H1 (cell line): ENCODE measurements around the gene BCL11A. TPM values are rescaled to one million over a fixed set of nuclear protein-coding genes. Genes with fewer than 3 reads are reported as not detected.

Experiments
- CTCF ChIA-PET: fragments of 300-600 bp; sonication (Branson Sonifier 250); formaldehyde crosslinking; loops from one replicate; lab custom pipeline; 2021; ENCODE audit not compliant: partially characterized antibody; lab: Charles Lee
- POLR2A ChIA-PET: fragments of 300-600 bp; sonication (Branson Sonifier 250); formaldehyde crosslinking; loops from one replicate; lab custom pipeline; 2021; ENCODE audit warnings: inconsistent platforms; ENCODE audit not compliant: partially characterized antibody; lab: Charles Lee
- DNase-seq, 2 experiments: peaks; one replicate each; pipeline versions ENCODE4 v3.0.0 to v3.0.0-alpha.2; 2010 to 2022; ENCODE audit warnings: low spot score in 2 of 2, low read depth in 1 of 2, mixed read lengths in 1 of 2
- FAIRE-seq: peaks from 2 replicates; lab custom pipeline; 2011; peaks lifted over from hg19 to GRCh38; lab: Jason Lieb, UNC
- H2AFZ ChIP-seq: 2 replicates; pipeline ENCODE4 v1.8.1; 2012; ENCODE audit warnings: low read length, inconsistent platforms
- H2AK5ac ChIP-seq: 2 replicates; pipeline ENCODE4 v1.6.1; 2013; ENCODE audit warnings: low read depth, low read length
- H2BK120ac ChIP-seq: replicated peaks from 2 replicates; pipeline ENCODE3; 2013; ENCODE audit warnings: low read depth, low read length, inconsistent platforms
- H2BK12ac ChIP-seq: 2 replicates; pipeline ENCODE4 v1.6.1; 2013; ENCODE audit warnings: low read depth, low read length
- H2BK15ac ChIP-seq: 2 replicates; pipeline ENCODE4 v1.6.1; 2013; ENCODE audit warnings: low read length
- H2BK20ac ChIP-seq: 2 replicates; pipeline ENCODE4 v1.6.1; 2013; ENCODE audit warnings: low read length
- H2BK5ac ChIP-seq: 2 replicates; pipeline ENCODE4 v1.6.1; 2013; ENCODE audit warnings: low read depth, low read length
- H3K14ac ChIP-seq: 2 replicates; pipeline ENCODE4 v1.6.1; 2013; ENCODE audit warnings: inconsistent platforms; ENCODE audit not compliant: insufficient read length
- H3K18ac ChIP-seq: 2 replicates; pipeline ENCODE4 v1.6.1; 2013; ENCODE audit warnings: low read length; ENCODE audit errors: extremely low read depth
- H3K23ac ChIP-seq: 2 replicates; pipeline ENCODE4 v1.6.1; 2013; ENCODE audit warnings: inconsistent platforms; ENCODE audit not compliant: insufficient read length
- H3K23me2 ChIP-seq: 2 replicates; pipeline ENCODE4 v1.6.1; 2013; ENCODE audit warnings: low read depth, low read length
- H3K27ac ChIP-seq: 2 replicates; pipeline ENCODE4 v1.6.1; 2011; ENCODE audit warnings: low read depth, low read length, inconsistent platforms
- H3K27me3 ChIP-seq, 4 experiments: replicated peaks in 1 of 4; 1 replicate in 1 of 4; 2 replicates in 3 of 4; pipeline versions ENCODE4 v1.6.1 to v1.8.1; 2011 to 2013; ENCODE audit warnings: low read length in 3 of 4, mild to moderate bottlenecking in 3 of 4, inconsistent platforms in 2 of 4, mixed read lengths in 2 of 4, moderate library complexity in 1 of 4; ENCODE audit not compliant: control insufficient read depth in 3 of 4, insufficient read depth in 3 of 4; ENCODE audit errors: extremely low read depth in 1 of 4
- H3K36me3 ChIP-seq, 4 experiments: 2 replicates each; pipeline versions ENCODE4 v1.6.1 to v1.8.1; 2011 to 2013; ENCODE audit warnings: mild to moderate bottlenecking in 4 of 4, low read length in 3 of 4, moderate library complexity in 2 of 4, control low read depth in 1 of 4, inconsistent platforms in 1 of 4; ENCODE audit not compliant: insufficient read depth in 4 of 4, control insufficient read depth in 2 of 4
- H3K4ac ChIP-seq: replicated peaks from 2 replicates; pipeline ENCODE3; 2013; ENCODE audit warnings: low read length, low read depth, mixed read lengths, inconsistent platforms; ENCODE audit not compliant: insufficient read length
- H3K4me1 ChIP-seq, 4 experiments: replicated peaks in 1 of 4; 1 replicate in 1 of 4; 2 replicates in 3 of 4; pipeline versions ENCODE4 v1.6.1 to v1.8.1; 2011 to 2013; ENCODE audit warnings: low read length in 3 of 4, inconsistent platforms in 2 of 4, mixed read lengths in 1 of 4; ENCODE audit not compliant: insufficient read depth in 4 of 4, control insufficient read depth in 3 of 4
- H3K4me2 ChIP-seq, 2 experiments: 2 replicates each; pipeline versions ENCODE4 v1.6.1 to v1.8.1; 2011 to 2013; ENCODE audit warnings: low read depth in 2 of 2, low read length in 2 of 2, control low read depth in 1 of 2, inconsistent platforms in 1 of 2, mild to moderate bottlenecking in 1 of 2; ENCODE audit not compliant: insufficient read depth in 1 of 2
- H3K4me3 ChIP-seq, 4 experiments: fragments of 200-600, 300-600 bp in 1 of 4; sonication (generic), shearing (Covaris generic), sonication (Bioruptor Twin) in 1 of 4; 2 replicates each; pipeline versions ENCODE4 v1.5.1 to v1.8.1; 2011 to 2016; ENCODE audit warnings: low read length in 4 of 4, low read depth in 3 of 4, control low read depth in 2 of 4, inconsistent platforms in 2 of 4, mild to moderate bottlenecking in 2 of 4, mixed read lengths in 1 of 4, moderate library complexity in 1 of 4; ENCODE audit not compliant: insufficient read depth in 2 of 4; ENCODE audit errors: extremely low read depth in 1 of 4
- H3K56ac ChIP-seq: replicated peaks from 2 replicates; pipeline ENCODE3; 2013; ENCODE audit warnings: low read depth, mild to moderate bottlenecking, mixed read lengths, low read length, inconsistent platforms; ENCODE audit not compliant: insufficient read length
- H3K79me1 ChIP-seq: 2 replicates; pipeline ENCODE4 v1.6.1; 2013; ENCODE audit warnings: low read depth, low read length, control low read depth
- H3K79me2 ChIP-seq, 2 experiments: 2 replicates each; pipeline versions ENCODE4 v1.6.1 to v1.8.1; 2012 to 2013; ENCODE audit warnings: low read length in 2 of 2, mild to moderate bottlenecking in 2 of 2, inconsistent platforms in 1 of 2; ENCODE audit not compliant: insufficient read depth in 2 of 2, control insufficient read depth in 1 of 2
- H3K9ac ChIP-seq, 4 experiments: replicated peaks in 1 of 4; 1 replicate in 1 of 4; 2 replicates in 3 of 4; pipeline versions ENCODE4 v1.6.1 to v1.8.1; 2011 to 2013; ENCODE audit warnings: low read depth in 3 of 4, low read length in 3 of 4, control low read depth in 2 of 4, mild to moderate bottlenecking in 2 of 4, moderate library complexity in 2 of 4, inconsistent platforms in 1 of 4; ENCODE audit errors: extremely low read depth in 1 of 4
- H3K9me3 ChIP-seq, 2 experiments: 2 replicates each; pipeline versions ENCODE4 v1.6.1 to v1.8.1; 2012 to 2013; ENCODE audit warnings: mild to moderate bottlenecking in 2 of 2, moderate library complexity in 2 of 2, control low read depth in 1 of 2, inconsistent platforms in 1 of 2, low read depth in 1 of 2, low read length in 1 of 2, mixed read lengths in 1 of 2; ENCODE audit not compliant: insufficient read depth in 2 of 2
- H4K20me1 ChIP-seq, 2 experiments: replicated peaks in 1 of 2; 2 replicates each; pipeline versions ENCODE3 to v1.8.1; 2011 to 2013; ENCODE audit warnings: inconsistent platforms in 2 of 2, low read length in 2 of 2, mild to moderate bottlenecking in 1 of 2; ENCODE audit not compliant: insufficient read depth in 2 of 2, control insufficient read depth in 1 of 2
- H4K5ac ChIP-seq: 2 replicates; pipeline ENCODE4 v1.6.1; 2013; ENCODE audit warnings: low read length, low read depth, mixed read lengths, inconsistent platforms; ENCODE audit not compliant: insufficient read length
- H4K8ac ChIP-seq: 2 replicates; pipeline ENCODE4 v1.8.0; 2013; ENCODE audit warnings: mild to moderate bottlenecking, moderate library complexity, low read length, inconsistent platforms; ENCODE audit not compliant: insufficient read depth; ENCODE audit errors: extremely low read depth
- H4K91ac ChIP-seq: replicated peaks from 2 replicates; pipeline ENCODE3; 2013; ENCODE audit warnings: low read length, mixed read lengths, inconsistent platforms; ENCODE audit not compliant: insufficient read length
- EZH2 ChIP-seq: fragments of 200-600 bp; sonication (generic); IDR thresholded peaks from 2 replicates; pipeline ENCODE4 v1.7.1; 2012; ENCODE audit warnings: low read depth, mild to moderate bottlenecking, moderate library complexity, low read length, inconsistent platforms; ENCODE audit not compliant: severe bottlenecking
- GABPA ChIP-seq: IDR thresholded peaks from 2 replicates; pipeline ENCODE4 v1.6.1; 2011; ENCODE audit warnings: mild to moderate bottlenecking, low read length, moderate library complexity, borderline replicate concordance; ENCODE audit not compliant: insufficient read depth
- KDM1A ChIP-seq: fragments of 200-600, 300-600 bp; sonication (generic); IDR thresholded peaks from 2 replicates; pipeline ENCODE4 v1.7.1; 2016; ENCODE audit warnings: mild to moderate bottlenecking, low read length, borderline replicate concordance
- SIN3A ChIP-seq, 2 experiments: IDR thresholded peaks in 1 of 2; conservative IDR thresholded peaks in 1 of 2; 2 replicates each; pipeline ENCODE4 v1.6.1; 2011 to 2012; ENCODE audit warnings: low read length in 2 of 2, improper control_type of control experiment in 1 of 2, low read depth in 1 of 2, mild to moderate bottlenecking in 1 of 2
- SP2 ChIP-seq: IDR thresholded peaks from 2 replicates; pipeline ENCODE4 v1.6.1; 2012; ENCODE audit warnings: mild to moderate bottlenecking, low read length, inconsistent platforms
- TCF12 ChIP-seq: IDR thresholded peaks from 2 replicates; pipeline ENCODE4 v1.6.1; 2011; ENCODE audit warnings: low read depth, mild to moderate bottlenecking, low read length
- WGBS, 2 experiments: shearing (Covaris generic) in 1 of 2; methylation state at CpG; one replicate each; pipeline versions ENCODE4 v1.1.6 to v1.1.7; 2013 to 2015; ENCODE audit warnings: low lambda C conversion rate in 2 of 2, mixed read lengths in 2 of 2, inconsistent platforms in 1 of 2, low coverage in 1 of 2, missing lambda C conversion rate in 1 of 2; ENCODE audit not compliant: insufficient replicate concordance in 2 of 2, insufficient coverage in 1 of 2, insufficient read length in 1 of 2; ENCODE audit errors: extremely low coverage in 1 of 2, missing lambda C conversion rate in 1 of 2; 5-methylcytosine and 5-hydroxymethylcytosine counted together
- polyA plus RNA-seq, 7 experiments: library from polyadenylated mRNA; depleted of rRNA in 3 of 7; stranded (reverse) in 5 of 7; unstranded in 2 of 7; fragments of >200 nt in 5 of 7; fragments of 200-250 nt in 2 of 7; gene quantifications; 1 replicate in 5 of 7; 2 replicates in 1 of 7; 4 replicates in 1 of 7; pipeline versions ENCODE4 v1.2.1 to v1.2.3, GENCODE V29; 2011 to 2013; ENCODE audit warnings: missing spikeins in 2 of 7, mixed read lengths in 2 of 7
- total RNA-seq: library from RNA; stranded (reverse); fragmentation: NEBNext Ultra II Directional; extraction: Animal tissue kit (Norgen Biotek cat#: 25700); gene quantifications from 2 replicates; pipeline ENCODE4 v1.2.1, GENCODE V29; 2021

BCL11A gene
- total and polyA plus RNA-seq, 2 of the 8 experiments (the other 6 are each of a cell fraction or from before 2014, with no cell fraction given): 11.9 to 59.3 TPM

DNA sequence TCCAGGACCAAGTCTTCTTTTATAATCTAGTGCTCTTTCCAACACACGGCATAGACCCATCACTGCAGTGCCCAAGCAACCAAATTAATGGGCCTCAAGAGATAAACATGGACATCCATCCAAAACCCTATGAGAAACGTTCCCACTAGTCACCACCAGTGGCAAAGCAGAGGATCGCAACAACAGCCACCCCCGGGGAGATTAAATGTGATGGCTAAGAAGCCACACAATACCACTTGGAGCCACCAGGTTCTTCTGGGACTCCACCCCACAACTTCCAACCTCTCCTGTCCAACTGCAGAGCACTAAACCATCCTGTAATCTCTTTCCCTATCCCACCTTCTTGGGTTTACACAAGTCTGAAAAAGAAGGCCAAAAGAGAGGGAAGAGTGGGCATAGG is 123.8 kb downstream of the BCL11A start:
- ChIA-PET CTCF (interaction anchor here (1.1 to 1.3 kb wide), 2 partner anchors 37 to 93 kb away, joined by 3 to 4 read pairs; no protein-coding TSS in a partner anchor), POLR2A (no interaction called here)

More for the DNA sequence above, 123.8 kb downstream of the BCL11A start:
- Histone ChIP-seq H2BK15ac (no peak overlapping the region), H2AK5ac (no peak overlapping the region), H3K27me3 (no peaks in the 10 kb centered on the region), H4K20me1 (no peaks in the 10 kb centered on the region), H3K4me1 (peaks cover 0 to 6% (median 0%) of the 10 kb centered on the region in 4 experiments; a peak in 2 of 7 replicates), H3K14ac (no peak overlapping the region), H3K23me2 (no peaks in the 10 kb centered on the region), H3K4ac (no peak overlapping the region), H2BK5ac (no peak overlapping the region), H3K56ac (no peak overlapping the region), H3K79me1 (no peaks in the 10 kb centered on the region), H3K23ac (no peak overlapping the region), H4K91ac (no peak overlapping the region), H2AFZ (no peak overlapping the region), H4K8ac (no peak overlapping the region; the same call in 1 of the 2 replicates), H3K9me3 (no peaks in the 10 kb centered on the region), H3K9ac (no peak overlapping the region), H3K4me3 (no peak overlapping the region), H3K18ac (no peak overlapping the region), H3K36me3 (peaks cover 0 to 8% (median 3%) of the 10 kb centered on the region in 4 experiments; a peak in 2 of 8 replicates), H3K27ac (no peak overlapping the region), H3K79me2 (no peaks in the 10 kb centered on the region), H3K4me2 (no peak overlapping the region), H2BK120ac (no peak overlapping the region), H2BK12ac (no peak overlapping the region), H4K5ac (no peak overlapping the region), H2BK20ac (no peak overlapping the region)
- WGBS, 2 experiments: 91% methylated on average over 4 of the region's 4 CpGs; no CpG with 5 or more reads in 1 of the 2 experiments
- TF ChIP-seq TCF12: no peak
- TF ChIP-seq GABPA: no peak
- TF ChIP-seq SIN3A (conservative IDR thresholded peaks at IDR 0.05 in 1 of 2, IDR thresholded peaks at IDR 0.05 in 1 of 2; ENCODE audit: low read depth in 1 of 2, low read length in 2 of 2): no peak
- no peak for TF ChIP-seq KDM1A
- TF ChIP-seq EZH2: no peak
- no peak for TF ChIP-seq SP2
- DNase-seq (no peak), FAIRE-seq (no peak)
